Measurements from ENCODE around the gene LUZP1.
A peak's percentile ranks its signal among the peaks of the same experiment; 100 is the strongest.
"Not testable (repeated sequence)": the region's sequence is repeated elsewhere in the genome, so short reads cannot be mapped to it uniquely, and the experiment has no call there.

The LUZP1 gene

DNA sequence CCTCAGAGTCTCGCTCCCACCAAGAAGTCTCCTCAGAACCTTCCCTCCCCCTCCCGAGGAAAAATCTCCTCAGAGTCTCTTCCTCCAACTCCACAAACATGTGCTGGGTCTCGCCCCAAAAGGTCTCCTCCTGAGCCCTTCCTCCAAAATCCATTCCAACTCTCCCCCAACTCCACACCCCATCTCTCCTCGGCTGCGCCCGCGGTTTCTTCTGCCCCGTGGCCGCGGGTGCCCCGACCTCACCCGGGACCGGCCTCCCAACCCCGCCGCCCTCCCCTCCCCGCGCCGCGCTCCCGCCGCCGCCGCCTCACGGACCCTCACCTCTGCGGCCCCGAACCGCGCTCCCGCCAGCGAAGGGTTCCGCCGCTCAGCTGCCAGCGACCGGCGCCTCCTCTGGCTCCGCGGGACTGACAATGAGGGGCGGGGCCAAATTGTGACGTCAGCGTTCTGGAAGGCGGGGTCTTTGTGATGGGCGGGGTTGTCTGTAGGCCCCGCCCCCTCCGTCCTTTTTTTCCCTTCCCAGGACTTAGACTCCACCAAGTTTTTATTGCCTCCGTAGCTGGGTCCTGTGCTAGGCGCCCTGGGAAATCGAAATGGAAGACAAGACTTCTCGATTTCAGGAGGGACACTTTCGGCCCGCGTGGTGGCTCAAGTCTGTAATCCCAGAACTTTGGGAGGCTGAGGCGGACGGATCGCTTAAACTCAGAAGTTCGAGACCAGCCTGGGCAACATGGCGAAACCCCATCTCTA, at the start of gene LUZP1:
Gene LUZP1 (minus strand): TSS at position 412 of the 750 bp plus-strand sequence.
- peak; percentile 77 for DNase-seq

DNA sequence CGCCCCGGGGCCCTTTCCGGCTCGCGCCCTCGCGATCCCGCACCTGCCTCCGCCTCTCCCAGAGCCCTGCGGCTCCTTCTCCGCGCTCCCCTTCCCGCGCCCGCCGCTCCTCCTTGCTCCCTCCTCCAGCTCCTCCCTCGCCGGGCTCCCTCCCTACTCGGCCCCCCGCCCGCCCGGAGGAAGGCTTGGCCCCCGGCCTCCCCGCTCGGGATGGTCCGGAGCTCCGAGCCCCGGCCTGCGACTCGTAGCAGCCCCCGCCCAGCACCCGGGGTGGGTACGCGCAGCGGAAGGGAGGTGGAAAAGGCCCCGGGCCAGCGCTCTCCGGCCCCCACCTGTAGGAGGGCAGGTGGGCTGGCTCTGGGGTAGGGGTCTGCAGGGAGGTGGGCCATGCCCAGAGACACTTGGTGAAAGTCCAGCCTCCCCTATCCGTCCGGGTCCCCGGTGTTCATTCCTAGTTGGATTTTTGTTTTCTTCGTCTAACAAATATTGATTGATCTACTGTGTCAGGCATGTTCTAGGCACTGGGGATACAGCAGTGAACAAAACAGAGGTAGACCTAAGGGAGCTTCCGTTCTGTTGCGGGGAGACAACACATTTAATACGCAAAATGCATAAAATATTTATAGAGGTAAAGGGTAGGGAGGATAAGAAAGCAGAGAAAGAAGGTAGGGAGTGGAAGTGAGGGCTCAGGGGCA, 48.9 kb upstream of the LUZP1 start, which contains the start of gene HTR1D:
Gene HTR1D (minus strand): TSS at position 82 of the 695 bp plus-strand sequence. CDS start 23,283 bp downstream, outside the sequence.
- DNase-seq = no peak

DNA sequence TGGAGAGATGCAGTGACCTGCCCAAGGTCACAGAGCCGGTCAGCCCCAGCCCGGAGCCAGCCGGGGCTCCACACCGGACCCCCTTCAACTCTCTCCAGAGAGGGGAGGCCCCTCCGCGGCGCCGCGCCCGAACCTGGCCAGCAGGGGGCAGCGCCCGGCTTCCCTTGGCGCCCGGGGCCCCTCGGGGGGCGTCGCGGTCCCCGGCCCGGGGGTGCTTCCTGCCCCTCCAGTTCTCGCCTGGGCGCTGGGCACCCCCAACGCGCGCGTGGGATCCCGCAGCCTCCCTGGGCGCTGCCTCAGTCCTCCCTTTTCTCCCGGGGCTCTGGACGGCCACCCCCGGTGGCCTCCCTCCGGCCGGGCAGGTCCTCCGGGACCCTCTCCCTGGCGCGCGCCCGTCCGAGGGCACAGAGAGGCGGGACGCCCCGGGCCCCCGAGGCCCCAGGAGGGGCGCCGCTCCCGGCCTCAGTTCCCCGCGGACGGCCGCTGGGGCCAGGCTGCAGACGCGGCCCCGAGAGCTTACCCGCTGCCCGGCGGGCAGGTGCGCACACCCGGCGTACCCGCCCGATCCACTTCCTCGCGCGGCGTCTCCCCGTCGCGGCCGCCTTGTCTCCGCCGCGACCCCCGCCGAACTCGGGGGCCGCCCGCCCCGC, 48.2 kb upstream of the LUZP1 start:
- DNase-seq = no peak

DNA sequence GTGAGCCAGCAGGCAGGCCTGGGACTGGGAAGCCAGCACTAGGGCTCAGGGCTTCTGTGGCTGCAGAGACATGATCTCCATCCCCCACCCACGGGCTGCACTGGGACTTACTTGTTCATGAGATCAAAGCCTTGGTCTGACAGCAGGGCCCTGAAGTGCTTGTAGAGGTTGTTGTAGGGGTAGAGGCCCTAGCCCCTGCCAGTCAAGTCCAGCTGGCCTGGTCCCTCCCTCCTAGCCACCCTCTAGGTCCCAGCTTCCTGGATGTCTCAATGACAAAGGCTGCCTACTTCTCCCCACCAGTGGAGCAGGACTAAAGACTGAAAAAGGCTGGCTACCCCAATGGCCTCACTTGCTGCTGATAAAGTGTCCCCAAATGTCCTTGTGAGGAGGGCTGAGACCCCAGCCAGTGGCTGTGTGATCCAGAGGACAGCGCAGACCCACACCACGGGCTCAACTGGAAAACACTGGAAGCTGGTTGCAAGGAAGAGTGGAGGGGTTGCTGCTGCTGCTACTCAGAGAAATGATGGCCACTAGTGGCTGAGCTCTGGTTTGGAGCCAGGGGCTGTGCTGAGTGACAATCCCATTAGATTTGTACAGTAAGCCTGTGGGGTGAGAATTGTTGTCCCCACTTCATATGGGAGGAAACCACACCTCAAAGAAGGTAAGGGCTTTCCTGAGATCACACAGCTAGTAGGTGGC, 47.2 kb upstream of the LUZP1 start:
- no peak for DNase-seq

DNA sequence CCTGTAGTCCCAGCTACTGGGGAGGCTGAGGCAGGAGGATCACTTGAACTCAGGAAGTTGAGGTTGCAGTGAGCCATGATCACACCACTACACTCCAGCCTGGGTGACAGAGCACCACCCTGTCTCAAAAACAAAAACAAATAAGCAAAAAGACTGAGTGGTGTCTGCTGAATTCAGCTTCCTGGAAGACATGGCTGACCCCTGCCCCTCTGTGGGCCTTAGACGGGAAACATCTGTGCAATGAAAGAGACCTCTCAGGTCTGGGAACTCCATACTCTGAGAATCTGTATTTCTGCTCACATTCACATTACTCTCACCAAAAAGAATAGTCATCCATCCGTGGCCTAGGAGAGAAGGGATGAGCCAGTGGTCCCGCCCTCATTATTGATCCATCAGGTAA, 46.6 kb upstream of the LUZP1 start:
- no peak for DNase-seq

DNA sequence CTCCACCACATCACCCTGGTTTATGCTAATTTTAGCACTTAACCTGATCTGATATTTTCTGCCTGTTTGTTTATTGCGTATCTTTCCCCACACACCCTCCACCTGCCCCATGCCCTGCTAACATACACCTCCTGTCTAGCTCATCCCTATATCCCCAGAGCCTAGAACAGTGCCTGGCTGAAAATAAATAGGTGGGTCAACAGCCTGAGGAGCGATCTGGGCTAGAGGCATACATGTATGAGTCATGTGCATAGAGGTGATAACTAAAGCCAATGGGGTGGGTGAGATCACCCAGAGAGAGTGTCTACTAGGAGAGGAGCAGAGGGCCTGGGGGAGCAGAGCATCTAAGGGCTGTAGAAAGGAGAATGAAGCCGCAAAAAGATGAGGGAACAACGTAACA, 46.0 kb upstream of the LUZP1 start:
- no peak for DNase-seq

DNA sequence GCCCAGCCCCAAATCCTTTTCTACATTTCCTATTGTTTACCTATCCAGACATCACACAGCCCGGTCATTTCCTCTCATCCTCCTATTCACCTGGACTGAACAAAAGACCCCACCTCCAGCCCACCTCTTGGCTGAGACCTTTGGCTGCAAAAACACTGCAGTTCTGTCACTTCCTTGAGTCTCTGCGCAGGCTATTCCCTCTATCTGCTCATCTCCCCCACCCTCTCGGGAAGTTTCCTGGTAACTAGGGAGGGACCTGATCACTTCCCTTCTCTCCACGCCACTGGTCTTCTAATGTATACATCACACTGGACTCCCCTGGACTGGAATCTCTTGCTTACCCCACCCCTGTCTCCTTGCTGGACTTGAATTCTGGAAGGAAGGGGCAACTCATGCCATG, 43.3 kb upstream of the LUZP1 start:
- DNase-seq = no peak

DNA sequence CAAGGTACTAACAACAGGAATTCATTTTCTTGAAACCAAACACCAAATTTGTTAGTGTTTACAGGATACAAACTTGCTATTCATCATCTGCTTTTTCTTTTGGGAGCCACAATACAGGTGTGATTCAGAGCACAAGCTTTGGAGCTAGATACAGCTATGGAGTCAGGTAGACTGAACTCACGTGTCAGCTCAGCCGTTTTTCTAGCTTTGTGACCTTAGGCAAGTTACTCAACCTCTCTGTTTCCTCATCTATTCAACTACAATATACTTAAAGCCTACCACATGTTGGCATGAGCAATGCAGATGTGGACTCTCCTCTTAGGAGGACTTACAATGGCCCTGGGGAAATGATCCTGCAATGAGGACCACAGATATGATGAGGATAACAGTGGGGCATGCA, 42.3 kb upstream of the LUZP1 start:
- no peak for DNase-seq

DNA sequence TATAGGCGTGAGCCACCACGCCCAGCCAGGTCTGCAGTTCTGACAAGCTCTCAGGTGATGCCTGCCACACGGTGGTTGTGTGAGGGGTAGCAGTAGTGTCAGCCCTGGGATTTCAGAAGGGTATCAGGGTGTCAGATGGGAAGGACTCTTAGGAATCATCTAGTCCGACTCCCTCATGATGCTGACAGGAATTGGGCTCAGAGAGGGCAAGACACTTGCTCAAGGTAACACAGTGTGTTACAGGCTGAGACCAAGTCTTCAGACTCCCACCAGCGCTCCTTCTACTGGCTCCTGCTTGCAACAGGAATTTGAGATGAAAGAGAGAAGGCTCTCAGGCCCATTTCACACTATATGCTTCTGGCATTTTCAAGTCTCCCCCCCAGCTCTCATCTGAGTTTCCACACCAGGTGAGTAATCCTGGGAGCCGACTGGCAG, 41.7 kb upstream of the LUZP1 start:
- no peak for DNase-seq

DNA sequence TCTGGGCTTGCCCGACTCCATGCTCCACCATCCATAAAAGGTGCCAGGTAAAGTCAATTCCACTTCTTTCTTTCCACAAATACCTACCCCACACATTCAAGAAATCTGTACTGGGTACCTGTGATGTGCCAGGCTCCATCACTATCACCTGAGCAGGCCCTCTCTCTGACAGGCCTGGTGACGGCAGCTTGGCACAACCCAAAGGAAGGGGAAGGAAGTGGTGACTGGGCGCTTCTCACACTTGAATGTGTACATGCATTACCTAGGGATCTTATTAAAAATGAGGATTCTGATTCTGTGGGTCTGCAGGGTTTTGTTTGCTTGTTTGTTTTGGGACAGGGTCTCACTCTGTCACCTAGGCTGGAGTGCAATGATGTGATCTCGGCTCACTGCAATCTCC, 41.1 kb upstream of the LUZP1 start:
- DNase-seq = no peak

DNA sequence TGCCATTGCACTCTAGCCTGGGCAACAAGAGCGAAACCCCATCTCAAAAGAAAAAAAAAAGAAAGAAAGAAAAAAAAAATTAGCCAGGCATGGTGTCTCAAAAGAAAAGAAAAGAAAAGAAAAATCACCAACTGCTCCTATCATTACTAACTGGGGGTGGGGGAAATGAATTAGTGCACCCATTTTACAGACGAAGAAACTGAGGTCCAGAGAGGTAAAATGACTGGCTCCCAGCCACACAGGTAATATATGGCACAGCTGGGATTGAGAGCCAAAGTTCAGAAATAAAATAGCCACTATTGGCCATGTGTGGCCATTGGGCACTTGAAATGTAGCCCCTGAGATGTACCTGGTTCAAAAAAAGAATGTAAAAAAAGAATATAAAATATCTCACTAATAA, 39.9 kb upstream of the LUZP1 start:
- DNase-seq = no peak

DNA sequence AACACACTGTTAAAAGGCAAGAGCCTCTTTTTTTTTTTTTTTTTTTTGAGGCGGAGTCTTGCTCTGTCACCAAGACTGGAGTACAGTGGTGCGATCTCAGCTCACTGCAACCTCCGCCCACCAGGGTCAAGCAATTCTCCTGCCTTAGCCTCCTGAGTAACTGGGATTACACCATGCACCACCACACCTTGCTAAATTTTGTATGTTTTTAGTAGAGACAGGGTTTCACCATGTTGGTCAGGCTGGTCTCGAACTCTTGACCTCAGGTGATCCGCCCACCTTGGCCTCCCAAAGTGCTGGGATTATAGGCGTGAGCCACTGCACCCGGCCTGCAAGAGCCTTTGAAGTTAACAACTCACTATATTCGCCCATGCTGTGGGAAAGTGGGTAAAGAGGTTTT, 39.1 kb upstream of the LUZP1 start:
- DNase-seq = not testable (repeated sequence)

DNA sequence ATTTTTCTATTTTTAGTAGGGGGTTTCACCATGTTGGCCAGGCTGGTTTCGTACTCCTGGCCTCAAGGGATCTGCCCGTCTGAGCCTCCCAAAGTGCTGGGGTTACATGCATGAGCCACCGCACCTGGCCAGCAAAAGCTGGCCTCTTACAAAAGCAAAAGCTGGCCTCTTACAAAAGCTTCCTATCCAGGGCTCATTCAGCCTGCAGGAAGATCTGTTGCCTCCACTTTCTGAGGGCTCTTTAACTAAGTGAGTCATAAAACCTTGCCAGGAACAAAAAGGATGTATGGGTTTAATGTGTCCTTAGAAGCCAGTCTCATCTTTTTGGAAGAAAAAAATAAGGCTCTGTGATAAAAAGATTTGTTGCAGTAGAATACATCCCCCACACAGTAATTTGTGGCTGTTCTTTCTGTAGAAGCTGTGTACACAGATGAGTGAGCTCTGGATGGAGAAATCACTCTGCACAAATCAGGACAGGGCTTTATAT, 33.6 kb upstream of the LUZP1 start:
- no peak for DNase-seq

DNA sequence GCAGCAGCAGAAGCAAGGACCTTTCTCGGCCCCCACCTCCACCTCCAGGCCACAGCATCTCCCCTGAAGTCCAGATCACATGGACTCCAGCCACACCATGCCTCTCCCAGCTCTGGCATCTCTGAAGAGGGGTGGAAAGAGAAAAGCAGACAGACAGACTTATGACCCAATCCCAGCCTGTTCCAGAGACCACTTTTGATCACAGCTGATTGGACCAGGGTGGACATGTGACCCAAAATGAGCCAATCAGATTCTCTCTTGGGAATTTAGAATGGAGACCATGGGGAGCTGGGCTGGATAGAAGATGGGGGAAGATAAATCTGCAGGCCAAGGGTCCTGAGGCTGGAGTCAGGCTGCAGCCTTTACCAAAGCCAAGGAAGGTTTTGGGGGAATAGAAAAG, 32.2 kb upstream of the LUZP1 start:
- DNase-seq = no peak

DNA sequence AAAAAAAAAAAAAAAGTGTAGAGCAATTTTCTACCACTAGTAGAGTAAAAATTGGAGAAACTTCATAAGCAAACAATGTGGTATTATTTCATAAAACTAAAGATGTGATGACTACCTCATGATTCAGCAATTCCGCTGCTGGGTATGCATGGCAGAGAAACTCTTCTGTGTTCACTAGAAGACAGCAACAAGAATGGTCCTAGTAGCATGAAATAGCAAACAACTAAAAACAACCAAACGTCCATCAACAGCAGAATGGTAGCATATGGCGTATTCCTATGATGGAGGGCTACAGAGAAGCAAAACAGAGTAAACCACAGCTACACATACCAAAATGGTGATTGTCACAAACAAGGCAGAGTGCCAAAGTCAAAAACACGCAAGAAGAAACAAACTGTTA, 29.7 kb upstream of the LUZP1 start:
- no peak for DNase-seq

DNA sequence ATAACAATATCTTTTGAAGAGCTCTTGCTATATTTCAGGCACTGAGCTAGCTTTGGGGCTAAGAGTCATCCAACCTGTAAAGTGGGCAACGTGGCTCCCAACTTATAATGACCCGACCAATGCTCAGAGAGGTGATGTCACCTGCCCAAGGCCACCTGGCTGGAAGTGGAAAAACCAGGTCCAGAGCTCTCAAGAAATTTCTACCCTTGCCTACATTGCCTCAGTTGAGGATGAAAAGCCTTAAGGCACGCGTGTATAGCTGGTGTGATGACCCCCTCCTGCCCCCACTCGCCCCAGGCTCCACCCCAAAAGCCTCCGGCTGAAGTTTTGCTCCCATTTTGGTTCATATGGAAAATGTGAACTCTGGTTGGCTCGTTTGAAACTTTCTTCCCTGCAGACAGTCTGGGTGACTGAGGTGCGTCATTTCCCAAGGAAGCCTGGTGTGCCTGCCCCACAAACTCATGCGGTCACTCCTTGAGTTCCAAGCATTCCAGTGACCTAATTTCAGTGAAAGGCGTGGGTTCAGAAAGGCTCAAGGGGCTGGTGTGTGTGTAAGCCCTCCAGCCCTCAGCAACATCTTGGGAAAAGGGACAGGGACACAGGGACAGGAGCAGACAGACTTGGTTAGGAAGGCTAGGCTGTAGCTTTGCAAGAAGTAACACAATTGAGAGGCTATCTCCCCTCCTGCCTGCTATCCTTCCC, 28.1 kb upstream of the LUZP1 start:
- no peak for DNase-seq

DNA sequence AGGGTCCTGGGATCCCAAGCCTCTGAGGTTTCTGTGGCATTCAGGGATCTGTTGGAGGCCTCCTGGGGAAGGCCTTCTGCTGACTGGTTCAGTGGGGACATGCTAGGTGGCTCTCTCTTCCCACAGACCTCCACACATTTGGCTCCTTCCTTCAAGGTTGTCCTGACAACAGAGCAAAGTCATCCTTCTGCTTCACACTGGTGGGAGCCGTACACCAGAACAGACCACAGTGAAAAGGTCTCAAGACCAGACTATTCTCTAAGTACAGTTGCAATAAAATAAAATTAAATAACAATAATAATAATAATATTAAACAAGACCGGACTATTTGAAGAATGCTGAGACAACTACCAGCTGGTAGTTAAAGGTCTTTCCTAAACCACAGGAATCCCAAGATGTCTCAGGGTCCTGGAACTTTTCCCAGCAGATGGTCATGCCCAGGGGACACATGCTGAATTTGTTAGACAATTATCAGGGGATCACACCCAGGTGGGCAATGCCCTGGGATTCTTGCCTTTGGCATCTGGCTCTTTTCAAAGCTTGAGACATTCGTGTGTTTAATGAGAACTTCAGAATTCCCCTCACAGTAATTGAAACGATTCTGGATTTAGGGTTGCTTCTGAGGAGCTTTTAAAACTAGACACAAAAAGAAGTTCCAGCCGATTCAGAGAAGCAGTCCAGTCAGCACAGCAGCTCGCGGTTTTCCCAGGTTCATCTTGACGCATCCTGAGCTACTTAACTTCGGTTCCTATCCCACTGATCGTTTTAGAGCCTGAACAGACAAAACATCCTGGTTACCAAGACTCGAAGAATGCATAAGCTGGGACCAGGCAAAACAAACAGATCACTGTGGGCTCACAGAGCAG, 25.7 kb upstream of the LUZP1 start:
- no peak for DNase-seq

DNA sequence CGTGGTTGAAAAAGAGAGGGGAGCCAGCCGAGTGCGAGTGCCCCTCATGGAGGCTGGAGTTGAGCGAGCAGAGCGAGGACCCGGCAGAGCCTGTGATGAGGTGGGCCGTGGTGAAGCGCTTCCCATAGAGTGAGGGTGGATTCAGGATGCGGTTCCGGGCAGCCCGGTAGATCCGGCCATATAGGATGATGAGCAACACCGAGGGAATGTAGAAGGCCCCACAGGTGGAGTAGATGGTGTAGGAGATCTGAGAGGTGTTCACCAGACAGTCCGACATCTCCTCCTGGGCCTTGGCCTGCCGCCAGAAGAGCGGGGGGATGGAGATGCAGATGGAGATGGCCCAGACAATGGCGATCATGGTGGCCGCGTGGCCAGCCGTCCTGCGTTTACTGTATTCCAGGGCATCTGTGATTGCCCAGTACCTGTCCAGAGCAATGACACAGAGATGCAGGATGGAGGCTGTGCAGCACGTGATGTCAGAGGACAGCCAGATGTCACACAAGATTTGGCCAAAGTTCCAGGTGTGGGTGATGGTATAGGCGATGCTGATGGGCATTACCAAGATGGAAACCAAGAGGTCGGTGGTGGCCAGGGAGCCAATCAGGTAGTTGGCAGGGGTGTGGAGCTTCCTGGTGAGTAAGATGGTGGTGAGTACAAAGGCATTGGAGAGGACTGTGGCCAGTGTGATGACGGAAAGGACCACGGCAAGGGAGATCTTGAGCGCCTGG, 24.9 kb upstream of the LUZP1 start:
- DNase-seq = no peak

DNA sequence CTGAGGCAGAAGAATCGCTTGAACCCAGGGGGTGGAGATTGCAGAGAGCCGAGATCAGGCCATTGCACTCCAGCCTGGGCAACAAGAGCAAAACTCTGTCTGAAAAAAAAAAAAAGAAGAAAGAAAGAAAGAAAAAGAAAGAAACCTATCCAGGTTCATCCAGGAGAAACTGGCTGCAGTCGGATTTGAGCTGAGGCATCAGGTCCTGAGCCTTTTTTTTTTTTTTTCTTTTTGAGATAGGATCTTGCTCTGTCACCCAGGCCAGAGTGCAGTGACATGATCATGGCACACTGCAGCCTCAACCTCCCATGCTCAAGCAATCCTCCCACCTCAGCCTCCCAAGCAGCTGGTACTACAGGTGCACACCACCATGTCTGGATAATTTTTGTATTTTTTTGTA, 22.5 kb upstream of the LUZP1 start:
- no peak for DNase-seq

DNA sequence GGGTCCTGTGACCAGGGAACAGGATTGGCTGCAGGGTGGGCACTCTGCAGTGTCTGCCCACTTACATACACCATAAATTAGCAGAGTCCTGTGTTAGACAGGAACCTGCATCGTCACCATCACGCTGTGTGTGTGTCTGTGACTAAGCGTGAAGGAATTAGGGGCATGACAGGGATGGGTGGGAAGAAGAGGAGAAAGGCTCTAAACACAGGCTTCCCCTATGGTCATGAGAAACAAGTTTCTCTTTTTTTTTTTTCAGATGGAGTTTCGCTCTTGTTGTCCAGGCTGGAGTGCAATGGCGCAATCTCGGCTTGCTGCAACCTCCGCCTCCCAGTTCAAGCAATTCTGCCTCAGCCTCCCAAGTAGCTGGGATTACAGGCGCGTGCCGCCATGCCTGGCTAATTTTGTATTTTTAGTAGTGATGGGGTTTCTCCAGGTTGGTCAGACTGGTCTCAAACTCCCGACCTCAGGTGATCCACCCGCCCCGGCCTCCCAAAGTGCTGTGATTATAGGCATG, 20.3 kb upstream of the LUZP1 start:
- DNase-seq = not testable (repeated sequence)

All from stimulated activated naive CD4-positive, alpha-beta T cell treated with Interleukin-2 at 50 U/mL for 16 hours (primary cell).